ENCODE measurements around the gene AMD1. TPM values are rescaled to one million over a fixed set of nuclear protein-coding genes. Genes with fewer than 3 reads are reported as not detected.
A peak's percentile ranks its signal among the peaks of the same experiment; 100 is the strongest.

AMD1 gene
- total RNA-seq, 1 experiment from 2014 or later: 46.4 TPM

- Histone ChIP-seq H3K9me2 (ENCODE audit: insufficient read depth) (no peaks in the 10 kb centered on the region), H2AFZ (peak overlapping the region; percentile 76), H3K27ac (peak overlapping the region; percentile 73), H3K4me1 (replicated peaks; ENCODE audit: insufficient read depth) (peaks cover 44% of the 10 kb centered on the region), H3K4me2 (peak overlapping the region; percentile 79), H3F3A (ENCODE audit: insufficient read depth, low read depth) (peaks cover 7% of the 10 kb centered on the region), H4K20me1 (ENCODE audit: insufficient read depth) (peaks cover 42% of the 10 kb centered on the region), H3K79me2 (ENCODE audit: low read depth) (peaks cover 62% of the 10 kb centered on the region), H3K27me3 (ENCODE audit: insufficient read depth, low read depth) (no peaks in the 10 kb centered on the region), H3K36me3 (ENCODE audit: low read depth) (0 out of 2 replicates have a peak, but pooled peaks cover 3% of the 10 kb centered on the region), H3K4me3 (peak overlapping the region; percentile 90), H3K9me3 (ENCODE audit: insufficient read depth, low read depth) (no peaks in the 10 kb centered on the region)
- peak in 1 of 2 experiments; percentile 36 for DNase-seq
- POLR2A ChIA-PET (ENCODE audit: unreplicated experiment): interaction anchor here (0.6 to 2.2 kb wide), 8 partner anchors 42 to 1115 kb away, joined by 4 to 60 read pairs (median 8); partner anchors contain the start of gene CDK19
- TSS peak; percentile 72 for BruUV-seq (replicated peaks)
- intact Hi-C loops (cut with micrococcal nuclease; ENCODE audit: unreplicated experiment): loop anchor here (1.0 to 2.0 kb wide), 3 partner anchors 60 to 346 kb away; partner anchors contain the start of gene CDK19
- TF ChIP-seq EZH2 (IDR thresholded peaks at IDR 0.05; ENCODE audit: low read depth) (no peak), CTCF (conservative IDR thresholded peaks at IDR 0.05) (no peak)
- CTCF ChIA-PET: interaction anchor here (0.6 to 1.3 kb wide), 4 partner anchors 15 to 391 kb away, joined by 3 read pairs; no protein-coding TSS in a partner anchor
Measured at GRCh38 chr6:110874880-110875547, 429 bp downstream of the AMD1 start.

GRCh38 chr6:110875548-110876169 is 1.1 kb downstream of the AMD1 start:
- CTCF ChIA-PET: interaction anchor here (1.2 kb wide), 1 partner anchor 193 kb away, joined by 3 read pairs; no protein-coding TSS in a partner anchor
- Histone ChIP-seq H3F3A (ENCODE audit: insufficient read depth, low read depth) (peaks cover 13% of the 10 kb centered on the region), H4K20me1 (ENCODE audit: insufficient read depth) (peaks cover 49% of the 10 kb centered on the region), H3K4me1 (replicated peaks; ENCODE audit: insufficient read depth) (peaks cover 49% of the 10 kb centered on the region), H3K9me2 (ENCODE audit: insufficient read depth) (no peaks in the 10 kb centered on the region), H3K27me3 (ENCODE audit: insufficient read depth, low read depth) (no peaks in the 10 kb centered on the region), H3K4me3 (peak overlapping the region; percentile 90), H2AFZ (peak overlapping the region; percentile 76), H3K36me3 (ENCODE audit: low read depth) (0 out of 2 replicates have a peak, but pooled peaks cover 3% of the 10 kb centered on the region), H3K9me3 (ENCODE audit: insufficient read depth, low read depth) (no peaks in the 10 kb centered on the region), H3K79me2 (ENCODE audit: low read depth) (peaks cover 68% of the 10 kb centered on the region), H3K27ac (peak overlapping the region; percentile 73), H3K4me2 (peak overlapping the region; percentile 79)
- TSS peak; percentile 91 for BruUV-seq (replicated peaks)
- peak in 1 of 2 experiments; percentile 66 for DNase-seq
- intact Hi-C loops (cut with micrococcal nuclease; ENCODE audit: unreplicated experiment): loop anchor here (2.0 kb wide), 3 partner anchors 69 to 347 kb away; no protein-coding TSS in a partner anchor
- POLR2A ChIA-PET (ENCODE audit: unreplicated experiment): interaction anchor here (0.7 to 1.1 kb wide), 3 partner anchors 60 to 1135 kb away, joined by 5 to 27 read pairs (median 10); partner anchors contain the start of gene CDK19
- TF ChIP-seq EZH2 (IDR thresholded peaks at IDR 0.05; ENCODE audit: low read depth) (no peak), CTCF (conservative IDR thresholded peaks at IDR 0.05) (no peak)

- Histone ChIP-seq H3K9me3 (ENCODE audit: insufficient read depth, low read depth) (no peaks in the 10 kb centered on the region), H3F3A (ENCODE audit: insufficient read depth, low read depth) (peaks cover 15% of the 10 kb centered on the region), H3K79me2 (ENCODE audit: low read depth) (peaks cover 75% of the 10 kb centered on the region), H3K4me2 (peak overlapping the region; percentile 79), H3K27ac (peak overlapping the region; percentile 73), H2AFZ (peak overlapping the region; percentile 76), H4K20me1 (ENCODE audit: insufficient read depth) (peaks cover 55% of the 10 kb centered on the region), H3K36me3 (ENCODE audit: low read depth) (0 out of 2 replicates have a peak, but pooled peaks cover 3% of the 10 kb centered on the region), H3K4me3 (peak overlapping the region; percentile 90), H3K9me2 (ENCODE audit: insufficient read depth) (no peaks in the 10 kb centered on the region), H3K27me3 (ENCODE audit: insufficient read depth, low read depth) (no peaks in the 10 kb centered on the region), H3K4me1 (replicated peaks; ENCODE audit: insufficient read depth) (peaks cover 49% of the 10 kb centered on the region)
- ChIA-PET POLR2A (ENCODE audit: unreplicated experiment) (interaction anchor here (0.6 to 1.1 kb wide), 9 partner anchors 19 to 1135 kb away, joined by 3 to 27 read pairs (median 5); partner anchors contain the start of gene CDK19), CTCF (interaction anchor here (1.2 kb wide), 1 partner anchor 194 kb away, joined by 3 read pairs; no protein-coding TSS in a partner anchor)
- DNase-seq: peak; percentile 82 to 89
- intact Hi-C loops (cut with micrococcal nuclease; ENCODE audit: unreplicated experiment): loop anchor here (2.0 kb wide), 1 partner anchor 69 kb away; no protein-coding TSS in a partner anchor
- no TSS peak for BruUV-seq (replicated peaks)
- TF ChIP-seq EZH2 (IDR thresholded peaks at IDR 0.05; ENCODE audit: low read depth): no peak
- TF ChIP-seq CTCF (conservative IDR thresholded peaks at IDR 0.05): no peak
Measured at GRCh38 chr6:110876170-110876773, 1.7 kb downstream of the AMD1 start.
